Fibroblast of lung (primary cell): ENCODE data around the gene PTPRE. TPM values are rescaled to one million over a fixed set of nuclear protein-coding genes. Genes with fewer than 3 reads are reported as not detected.
A peak's percentile ranks its signal among the peaks of the same experiment; 100 is the strongest.

Experiments used
- DNase-seq, 2 donors: peaks; one replicate each; pipeline versions ENCODE4 v3.0.0 to v3.0.0-alpha.2; 2010; ENCODE audit warnings: low read depth in 2 of 2
- H2AFZ ChIP-seq: 2 replicates; pipeline ENCODE4 v1.5.1; 2012; ENCODE audit warnings: low read length, control low read depth, inconsistent platforms
- H3K27ac ChIP-seq: 2 replicates; pipeline ENCODE4 v1.5.1; 2011; ENCODE audit warnings: low read length, control low read depth; ENCODE audit not compliant: insufficient read depth
- H3K27me3 ChIP-seq: 2 replicates; pipeline ENCODE4 v1.5.1; 2011; ENCODE audit warnings: mild to moderate bottlenecking, low read length; ENCODE audit not compliant: control insufficient read depth, insufficient read depth
- H3K36me3 ChIP-seq: 2 replicates; pipeline ENCODE4 v1.5.1; 2011; ENCODE audit warnings: low read length; ENCODE audit not compliant: control insufficient read depth, insufficient read depth
- H3K4me1 ChIP-seq: 2 replicates; pipeline ENCODE4 v1.5.1; 2011; ENCODE audit warnings: low read length; ENCODE audit not compliant: control insufficient read depth, insufficient read depth; ENCODE audit errors: extremely low read depth
- H3K4me2 ChIP-seq: 2 replicates; pipeline ENCODE4 v1.5.1; 2011; ENCODE audit warnings: low read length, control low read depth; ENCODE audit not compliant: insufficient read depth; ENCODE audit errors: extremely low read depth
- H3K4me3 ChIP-seq, 4 experiments: fragments of 200-600 bp in 1 of 4; sonication (generic) in 1 of 4; replicated peaks in 1 of 4; 2 replicates each; pipeline ENCODE4 v1.5.1; 2011 to 2016; ENCODE audit warnings: low read length in 4 of 4, low read depth in 3 of 4, mild to moderate bottlenecking in 3 of 4, control low read depth in 2 of 4, inconsistent platforms in 1 of 4, mixed read lengths in 1 of 4; ENCODE audit not compliant: insufficient read depth in 1 of 4; ENCODE audit errors: control extremely low read depth in 1 of 4
- H3K79me2 ChIP-seq: 2 replicates; pipeline ENCODE4 v1.5.1; 2012; ENCODE audit warnings: mild to moderate bottlenecking, low read length, inconsistent platforms; ENCODE audit not compliant: control insufficient read depth, insufficient read depth
- H3K9ac ChIP-seq: 2 replicates; pipeline ENCODE4 v1.5.1; 2011; ENCODE audit warnings: mild to moderate bottlenecking, low read length, control low read depth; ENCODE audit not compliant: insufficient read depth
- H3K9me3 ChIP-seq: 2 replicates; pipeline ENCODE4 v1.5.1; 2012; ENCODE audit warnings: low read depth, low read length; ENCODE audit not compliant: control insufficient read depth, insufficient read depth
- H4K20me1 ChIP-seq: 2 replicates; pipeline ENCODE4 v1.5.1; 2011; ENCODE audit warnings: low read length; ENCODE audit not compliant: control insufficient read depth, insufficient read depth; ENCODE audit errors: extremely low read depth
- EZH2 ChIP-seq: IDR thresholded peaks from 2 replicates; pipeline ENCODE4 v1.5.1; 2012; ENCODE audit warnings: low read length, control low read depth, mild to moderate bottlenecking; ENCODE audit errors: missing control alignments
- polyA plus RNA-seq, 2 donors: library from polyadenylated mRNA; depleted of rRNA in 1 of 2; stranded (reverse) in 1 of 2; unstranded in 1 of 2; fragments of >200 nt; gene quantifications; 2 replicates each; pipeline ENCODE4 v1.2.1, GENCODE V29; 2011 to 2012; ENCODE audit warnings: missing spikeins in 1 of 2
- total RNA-seq: library from RNA; depleted of rRNA; stranded (reverse); fragments of >200 nt; gene quantifications from 2 replicates; pipeline ENCODE4 v1.2.1, GENCODE V29; 2014
- TF ChIP-seq, protein P1 (sequence below), 2 donors: IDR thresholded peaks in 1 of 2; conservative IDR thresholded peaks in 1 of 2; 1 replicate in 1 of 2; 2 replicates in 1 of 2; pipeline ENCODE4 v1.5.1; 2011 to 2012; ENCODE audit warnings: low read length in 2 of 2, control low read depth in 1 of 2, inconsistent platforms in 1 of 2, low read depth in 1 of 2, mild to moderate bottlenecking in 1 of 2

The PTPRE gene
- total and polyA plus RNA-seq, 2 donors (not counting 1 experiment from before 2014, with no cell fraction given) = 0.75 to 1.8 TPM

GRCh38 chr10:128122931-128123330 lies 216.0 kb downstream of the PTPRE start:
- DNase-seq = no peak
- peaks cover 3% of the 10 kb centered on the region for H3K4me1 ChIP-seq
- TF ChIP-seq, protein P1, sequence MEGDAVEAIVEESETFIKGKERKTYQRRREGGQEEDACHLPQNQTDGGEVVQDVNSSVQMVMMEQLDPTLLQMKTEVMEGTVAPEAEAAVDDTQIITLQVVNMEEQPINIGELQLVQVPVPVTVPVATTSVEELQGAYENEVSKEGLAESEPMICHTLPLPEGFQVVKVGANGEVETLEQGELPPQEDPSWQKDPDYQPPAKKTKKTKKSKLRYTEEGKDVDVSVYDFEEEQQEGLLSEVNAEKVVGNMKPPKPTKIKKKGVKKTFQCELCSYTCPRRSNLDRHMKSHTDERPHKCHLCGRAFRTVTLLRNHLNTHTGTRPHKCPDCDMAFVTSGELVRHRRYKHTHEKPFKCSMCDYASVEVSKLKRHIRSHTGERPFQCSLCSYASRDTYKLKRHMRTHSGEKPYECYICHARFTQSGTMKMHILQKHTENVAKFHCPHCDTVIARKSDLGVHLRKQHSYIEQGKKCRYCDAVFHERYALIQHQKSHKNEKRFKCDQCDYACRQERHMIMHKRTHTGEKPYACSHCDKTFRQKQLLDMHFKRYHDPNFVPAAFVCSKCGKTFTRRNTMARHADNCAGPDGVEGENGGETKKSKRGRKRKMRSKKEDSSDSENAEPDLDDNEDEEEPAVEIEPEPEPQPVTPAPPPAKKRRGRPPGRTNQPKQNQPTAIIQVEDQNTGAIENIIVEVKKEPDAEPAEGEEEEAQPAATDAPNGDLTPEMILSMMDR (conservative IDR thresholded peaks at IDR 0.05 in 1 of 2, IDR thresholded peaks at IDR 0.05 in 1 of 2; ENCODE audit: low read depth in 1 of 2, low read length in 2 of 2) = no peak
- no peak for TF ChIP-seq EZH2
- no peak overlapping the region for H3K9ac ChIP-seq
- H4K20me1 ChIP-seq = no peaks in the 10 kb centered on the region
- no peaks in the 10 kb centered on the region for H3K36me3 ChIP-seq
- H3K27me3 ChIP-seq = no peaks in the 10 kb centered on the region
- H3K4me2 ChIP-seq = no peak overlapping the region
- H3K9me3 ChIP-seq = no peaks in the 10 kb centered on the region
- H3K27ac ChIP-seq = no peak overlapping the region
- H3K79me2 ChIP-seq = peaks cover 72% of the 10 kb centered on the region
- no peak overlapping the region for H3K4me3 ChIP-seq
- peak overlapping the region; percentile 31 for H2AFZ ChIP-seq

GRCh38 chr10:128123846-128124245 lies 216.9 kb downstream of the PTPRE start:
- H3K27me3 ChIP-seq = no peaks in the 10 kb centered on the region
- H3K27ac ChIP-seq = no peak overlapping the region
- peaks cover 3% of the 10 kb centered on the region for H3K4me1 ChIP-seq
- H3K4me2 ChIP-seq = peak overlapping the region; percentile 92
- no peak overlapping the region for H3K9ac ChIP-seq
- H3K36me3 ChIP-seq = no peaks in the 10 kb centered on the region
- H3K4me3 ChIP-seq = peak overlapping the region; percentile 55 to 79 (median 63)
- no peaks in the 10 kb centered on the region for H3K9me3 ChIP-seq
- peaks cover 67% of the 10 kb centered on the region for H3K79me2 ChIP-seq
- no peaks in the 10 kb centered on the region for H4K20me1 ChIP-seq
- TF ChIP-seq, protein P1 (conservative IDR thresholded peaks at IDR 0.05 in 1 of 2, IDR thresholded peaks at IDR 0.05 in 1 of 2; ENCODE audit: low read depth in 1 of 2, low read length in 2 of 2) = no peak
- no peak for TF ChIP-seq EZH2
- peak overlapping the region; percentile 67 for H2AFZ ChIP-seq
- no peak for DNase-seq

GRCh38 chr10:128124813-128125403 lies 218.0 kb downstream of the PTPRE start:
- no peaks in the 10 kb centered on the region for H4K20me1 ChIP-seq
- peaks cover 57% of the 10 kb centered on the region for H3K79me2 ChIP-seq
- H3K36me3 ChIP-seq = no peaks in the 10 kb centered on the region
- peak overlapping the region; percentile 64 for H2AFZ ChIP-seq
- no peak for DNase-seq
- H3K4me1 ChIP-seq = peaks cover 3% of the 10 kb centered on the region
- peak overlapping the region; percentile 92 for H3K4me2 ChIP-seq
- peak overlapping the region; percentile 84 for H3K27ac ChIP-seq
- H3K9me3 ChIP-seq = no peaks in the 10 kb centered on the region
- peak overlapping the region; percentile 55 to 79 (median 63) for H3K4me3 ChIP-seq
- no peaks in the 10 kb centered on the region for H3K27me3 ChIP-seq
- no peak for TF ChIP-seq EZH2
- TF ChIP-seq, protein P1 (conservative IDR thresholded peaks at IDR 0.05 in 1 of 2, IDR thresholded peaks at IDR 0.05 in 1 of 2; ENCODE audit: low read depth in 1 of 2, low read length in 2 of 2) = no peak
- H3K9ac ChIP-seq = no peak overlapping the region
